HCT116 (cell line): ENCODE measurements around the gene IL1RAPL1. TPM values are rescaled to one million over a fixed set of nuclear protein-coding genes. Genes with fewer than 3 reads are reported as not detected.

Experiments
- ATAC-seq: fragments of 200-7000 bp; cut with Tn5 transposase; 2 replicates; pipeline ENCODE4 v1.9.1; 2020; ENCODE audit warnings: mild to moderate bottlenecking, moderate library complexity
- BruUV-seq: library from RNA; stranded (reverse); fragments of 400-500 nt; replicated peaks from 2 replicates; lab custom pipeline; 2021; lab: Mats Ljungman, UMichigan
- CTCF ChIA-PET: fragments of 300-600 bp; sonication (Branson Sonifier 250); formaldehyde crosslinking; loops from one replicate; lab custom pipeline; 2021; ENCODE audit warnings: antibody characterized with exemption; lab: Charles Lee
- POLR2A ChIA-PET: fragments of 300-600, 350-600 bp; sonication (Branson Sonifier 250); formaldehyde crosslinking; loops from one replicate; lab custom pipeline; 2021; ENCODE audit warnings: antibody characterized with exemption; lab: Charles Lee
- RAD21 ChIA-PET, 2 experiments: fragments of 300-600 bp; sonication (Branson Sonifier 250); formaldehyde crosslinking; loops; one replicate each; lab custom pipeline; 2023; ENCODE audit warnings: low total read pairs in 2 of 2; ENCODE audit not compliant: uncharacterized antibody in 2 of 2, unreplicated experiment in 2 of 2, low non-redundant PET in 1 of 2; lab: Charles Lee
- DNase-seq: peaks from one replicate; pipeline ENCODE4 v3.0.0-alpha.2; 2010; ENCODE audit warnings: low read depth, low spot score
- H2AFZ ChIP-seq: fragments of 200-600 bp; shearing (Covaris generic), sonication (generic); 2 replicates; pipeline ENCODE4 v1.6.1; 2017; ENCODE audit warnings: low read depth, mixed run types, mixed read lengths, antibody characterized with exemption, low read length; ENCODE audit not compliant: poor library complexity, severe bottlenecking
- H3K27ac ChIP-seq: 2 replicates; pipeline ENCODE4 v1.5.1; 2012; ENCODE audit warnings: low read depth, low read length
- H3K27me3 ChIP-seq: fragments of 200-600 bp; sonication (generic); 2 replicates; pipeline ENCODE4 v1.6.1; 2016; ENCODE audit warnings: mixed run types, low read length, mixed read lengths; ENCODE audit not compliant: insufficient read depth
- H3K36me3 ChIP-seq, 2 experiments: fragments of 200-500 bp in 1 of 2; fragments of 200-600 bp in 1 of 2; sonication (Bioruptor generic) in 1 of 2; sonication (generic) in 1 of 2; 2 replicates each; pipeline versions ENCODE4 v1.5.1 to v1.6.1; 2014 to 2016; ENCODE audit warnings: low read length in 2 of 2, inconsistent platforms in 1 of 2, mixed read lengths in 1 of 2, mixed run types in 1 of 2; ENCODE audit not compliant: insufficient read depth in 2 of 2, control insufficient read depth in 1 of 2
- H3K4me1 ChIP-seq, 2 experiments: fragments of 200-600 bp in 1 of 2; sonication (generic) in 1 of 2; 2 replicates each; pipeline versions ENCODE4 v1.5.1 to v1.6.1; 2012 to 2017; ENCODE audit warnings: low read length in 2 of 2, inconsistent platforms in 1 of 2, mild to moderate bottlenecking in 1 of 2, mixed read lengths in 1 of 2, mixed run types in 1 of 2, moderate library complexity in 1 of 2; ENCODE audit not compliant: insufficient read depth in 2 of 2, control insufficient read depth in 1 of 2
- H3K4me2 ChIP-seq: fragments of 200-600 bp; sonication (generic); 2 replicates; pipeline ENCODE4 v1.6.1; 2017; ENCODE audit warnings: mixed run types, low read length, mixed read lengths
- H3K4me3 ChIP-seq, 2 experiments: fragments of 200-600 bp in 1 of 2; sonication (generic) in 1 of 2; replicated peaks in 1 of 2; 2 replicates each; pipeline ENCODE4 v1.5.1; 2011 to 2016; ENCODE audit warnings: low read length in 2 of 2, control low read depth in 1 of 2, low read depth in 1 of 2, mild to moderate bottlenecking in 1 of 2, mixed read lengths in 1 of 2, mixed run types in 1 of 2
- H3K79me2 ChIP-seq: fragments of 200-600 bp; sonication (generic); 2 replicates; pipeline ENCODE4 v1.6.1; 2017; ENCODE audit warnings: mild to moderate bottlenecking, mixed run types, low read length, moderate library complexity, mixed read lengths; ENCODE audit not compliant: insufficient read depth
- H3K9ac ChIP-seq: fragments of 200-600 bp; sonication (generic); 2 replicates; pipeline ENCODE4 v1.6.1; 2016; ENCODE audit warnings: low read length, mixed read lengths
- H3K9me2 ChIP-seq: fragments of 200-600 bp; sonication (generic), shearing (Covaris generic); 2 replicates; pipeline ENCODE4 v1.6.1; 2017; ENCODE audit warnings: mixed run types, mild to moderate bottlenecking, moderate library complexity; ENCODE audit not compliant: insufficient read depth
- H3K9me3 ChIP-seq, 2 experiments: fragments of 200-500 bp in 1 of 2; fragments of 200-600 bp in 1 of 2; sonication (Bioruptor generic) in 1 of 2; sonication (generic) in 1 of 2; 2 replicates each; pipeline ENCODE4 v1.6.1; 2014 to 2017; ENCODE audit warnings: low read length in 2 of 2, mixed read lengths in 2 of 2, inconsistent platforms in 1 of 2, low read depth in 1 of 2, mild to moderate bottlenecking in 1 of 2, mixed run types in 1 of 2, moderate library complexity in 1 of 2; ENCODE audit not compliant: control insufficient read depth in 1 of 2, insufficient read depth in 1 of 2
- H4K20me1 ChIP-seq: fragments of 200-600 bp; sonication (generic), shearing (Covaris generic); 2 replicates; pipeline ENCODE4 v1.6.1; 2017; ENCODE audit warnings: mixed run types, mild to moderate bottlenecking, moderate library complexity; ENCODE audit not compliant: insufficient read depth
- CTCF ChIP-seq, 3 experiments: fragments of 200-600 bp in 1 of 3; sonication (generic) in 1 of 3; IDR thresholded peaks in 2 of 3; conservative IDR thresholded peaks in 1 of 3; 2 replicates each; pipeline ENCODE4 v1.5.1; 2012 to 2017; ENCODE audit warnings: low read depth in 2 of 3, low read length in 2 of 3, antibody characterized with exemption in 1 of 3, borderline replicate concordance in 1 of 3, control low read depth in 1 of 3, mild to moderate bottlenecking in 1 of 3, mixed read lengths in 1 of 3, mixed run types in 1 of 3, moderate library complexity in 1 of 3; ENCODE audit not compliant: insufficient read depth in 1 of 3
- ZNF274 ChIP-seq: fragments of 200-500 bp; sonication (Bioruptor generic); IDR thresholded peaks from 2 replicates; pipeline ENCODE4 v1.6.1; 2014; ENCODE audit warnings: mild to moderate bottlenecking, low read depth, low read length, inconsistent platforms
- intact Hi-C: fragments of 100-400 bp; cut with micrococcal nuclease; formaldehyde crosslinking; loops from 2 replicates; pipeline ENCODE4 v1.10.0; 2022
- total RNA-seq: library from RNA; stranded (reverse); gene quantifications from one replicate; pipeline ENCODE4 v1.2.1, GENCODE V29; 2021; ENCODE audit not compliant: unreplicated experiment

IL1RAPL1 gene
- total RNA-seq, 1 experiment from 2014 or later = 2.8 TPM

- no peak overlapping the region for H2AFZ ChIP-seq
- no peak for ATAC-seq
- no peaks in the 10 kb centered on the region for H3K9me3 ChIP-seq
- CTCF ChIA-PET = no interaction called here
- H3K36me3 ChIP-seq = no peaks in the 10 kb centered on the region
- no peak overlapping the region for H3K4me2 ChIP-seq
- H3K27me3 ChIP-seq = no peaks in the 10 kb centered on the region
- no peak for DNase-seq
- POLR2A ChIA-PET = no interaction called here
- BruUV-seq = no TSS peak
- TF ChIP-seq ZNF274 = no peak
- intact Hi-C loops = no loop called here
- no peak overlapping the region for H3K9ac ChIP-seq
- H3K79me2 ChIP-seq = no peaks in the 10 kb centered on the region
- no peaks in the 10 kb centered on the region for H4K20me1 ChIP-seq
- no peak overlapping the region for H3K4me3 ChIP-seq
- H3K4me1 ChIP-seq = no peaks in the 10 kb centered on the region
- RAD21 ChIA-PET = no interaction called here
- H3K9me2 ChIP-seq = no peaks in the 10 kb centered on the region
- H3K27ac ChIP-seq = no peak overlapping the region
Measured at GRCh38 chrX:29851857-29852605, 1264.8 kb downstream of the IL1RAPL1 start.

GRCh38 chrX:29852767-29853166 is 1265.5 kb downstream of the IL1RAPL1 start:
- H3K9ac ChIP-seq = no peak overlapping the region

More at GRCh38 chrX:29852767-29853166, 1265.5 kb downstream of the IL1RAPL1 start:
- no peak overlapping the region for H2AFZ ChIP-seq
- POLR2A ChIA-PET = no interaction called here
- H3K27me3 ChIP-seq = no peaks in the 10 kb centered on the region
- intact Hi-C loops = no loop called here
- ATAC-seq (no peak), DNase-seq (no peak)
- no peak overlapping the region for H3K27ac ChIP-seq
- no peaks in the 10 kb centered on the region for H3K9me3 ChIP-seq
- no TSS peak for BruUV-seq
- RAD21 ChIA-PET = no interaction called here
- H3K4me1 ChIP-seq = no peaks in the 10 kb centered on the region
- H3K36me3 ChIP-seq = no peaks in the 10 kb centered on the region
- no peak for TF ChIP-seq CTCF (IDR thresholded peaks at IDR 0.05 in 2 of 3, conservative IDR thresholded peaks at IDR 0.05 in 1 of 3; ENCODE audit: borderline replicate concordance in 1 of 3, insufficient read depth in 1 of 3, low read depth in 2 of 3, low read length in 2 of 3)
- H4K20me1 ChIP-seq = no peaks in the 10 kb centered on the region
- H3K9me2 ChIP-seq = no peaks in the 10 kb centered on the region
- CTCF ChIA-PET = no interaction called here
- no peak overlapping the region for H3K4me3 ChIP-seq
- H3K79me2 ChIP-seq = no peaks in the 10 kb centered on the region
- no peak overlapping the region for H3K4me2 ChIP-seq
